Measurements from ENCODE around the gene DLK1. TPM values are rescaled to one million over a fixed set of nuclear protein-coding genes. Genes with fewer than 3 reads are reported as not detected.

Gene DLK1
- polyA plus RNA-seq, 1 of the 3 experiments (the other 2 are of a cell fraction), result 1.7 TPM

DNA sequence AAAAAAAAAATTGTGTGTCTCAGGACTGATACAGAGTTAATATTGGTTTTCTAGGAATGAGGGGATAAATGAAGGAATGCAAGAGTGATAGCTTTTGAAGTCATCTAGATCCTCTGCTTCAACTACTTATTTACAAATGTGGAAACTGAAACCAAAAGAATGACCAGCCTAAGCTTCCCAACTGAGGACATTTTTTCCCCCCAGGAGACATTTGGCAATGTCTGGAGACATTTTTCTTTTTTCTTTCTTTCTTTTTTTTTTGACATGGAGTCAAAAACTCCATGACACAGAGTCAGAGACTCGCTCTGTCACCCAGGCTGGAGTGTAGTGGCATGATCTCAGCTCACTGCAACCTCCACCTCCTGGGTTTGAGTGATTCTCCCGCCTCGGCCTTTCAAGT, 15.3 kb downstream of the DLK1 start:
- TF ChIP-seq, protein P1, sequence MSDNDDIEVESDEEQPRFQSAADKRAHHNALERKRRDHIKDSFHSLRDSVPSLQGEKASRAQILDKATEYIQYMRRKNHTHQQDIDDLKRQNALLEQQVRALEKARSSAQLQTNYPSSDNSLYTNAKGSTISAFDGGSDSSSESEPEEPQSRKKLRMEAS (IDR thresholded peaks at IDR 0.05; ENCODE audit: low read depth), result no peak
- no peak for TF ChIP-seq MEF2A (IDR thresholded peaks at IDR 0.05; ENCODE audit: borderline replicate concordance, low read depth)
- TF ChIP-seq RXRA (IDR thresholded peaks at IDR 0.05; ENCODE audit: borderline replicate concordance, low read depth), result no peak
- TF ChIP-seq, protein P2, sequence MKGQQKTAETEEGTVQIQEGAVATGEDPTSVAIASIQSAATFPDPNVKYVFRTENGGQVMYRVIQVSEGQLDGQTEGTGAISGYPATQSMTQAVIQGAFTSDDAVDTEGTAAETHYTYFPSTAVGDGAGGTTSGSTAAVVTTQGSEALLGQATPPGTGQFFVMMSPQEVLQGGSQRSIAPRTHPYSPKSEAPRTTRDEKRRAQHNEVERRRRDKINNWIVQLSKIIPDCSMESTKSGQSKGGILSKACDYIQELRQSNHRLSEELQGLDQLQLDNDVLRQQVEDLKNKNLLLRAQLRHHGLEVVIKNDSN (IDR thresholded peaks at IDR 0.05; ENCODE audit: borderline replicate concordance, low read depth), result no peak
- TF ChIP-seq SIN3A (IDR thresholded peaks at IDR 0.05; ENCODE audit: borderline replicate concordance, low read depth, low read length), result no peak
- TF ChIP-seq, protein P3, sequence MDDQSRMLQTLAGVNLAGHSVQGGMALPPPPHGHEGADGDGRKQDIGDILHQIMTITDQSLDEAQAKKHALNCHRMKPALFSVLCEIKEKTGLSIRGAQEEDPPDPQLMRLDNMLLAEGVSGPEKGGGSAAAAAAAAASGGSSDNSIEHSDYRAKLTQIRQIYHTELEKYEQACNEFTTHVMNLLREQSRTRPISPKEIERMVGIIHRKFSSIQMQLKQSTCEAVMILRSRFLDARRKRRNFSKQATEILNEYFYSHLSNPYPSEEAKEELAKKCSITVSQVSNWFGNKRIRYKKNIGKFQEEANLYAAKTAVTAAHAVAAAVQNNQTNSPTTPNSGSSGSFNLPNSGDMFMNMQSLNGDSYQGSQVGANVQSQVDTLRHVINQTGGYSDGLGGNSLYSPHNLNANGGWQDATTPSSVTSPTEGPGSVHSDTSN (IDR thresholded peaks at IDR 0.05), result no peak
- no peak for TF ChIP-seq MXI1 (IDR thresholded peaks at IDR 0.05; ENCODE audit: low read depth, low read length)
- TF ChIP-seq, protein P4, sequence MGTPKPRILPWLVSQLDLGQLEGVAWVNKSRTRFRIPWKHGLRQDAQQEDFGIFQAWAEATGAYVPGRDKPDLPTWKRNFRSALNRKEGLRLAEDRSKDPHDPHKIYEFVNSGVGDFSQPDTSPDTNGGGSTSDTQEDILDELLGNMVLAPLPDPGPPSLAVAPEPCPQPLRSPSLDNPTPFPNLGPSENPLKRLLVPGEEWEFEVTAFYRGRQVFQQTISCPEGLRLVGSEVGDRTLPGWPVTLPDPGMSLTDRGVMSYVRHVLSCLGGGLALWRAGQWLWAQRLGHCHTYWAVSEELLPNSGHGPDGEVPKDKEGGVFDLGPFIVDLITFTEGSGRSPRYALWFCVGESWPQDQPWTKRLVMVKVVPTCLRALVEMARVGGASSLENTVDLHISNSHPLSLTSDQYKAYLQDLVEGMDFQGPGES (IDR thresholded peaks at IDR 0.05; ENCODE audit: low read depth, low read length), result no peak
- Histone ChIP-seq H3K4me1 (ENCODE audit: control insufficient read depth in 1 of 2, insufficient read depth in 2 of 2, low read depth in 1 of 2, low read length in 1 of 2) (peaks cover 0 to 2% of the 10 kb centered on the region in 2 experiments; a peak in 1 of 4 replicates), H3K9ac (no peak overlapping the region), H3F3A (replicated peaks; ENCODE audit: insufficient read depth) (no peaks in the 10 kb centered on the region), H3K9me3 (no peaks in the 10 kb centered on the region), H4K20me1 (ENCODE audit: insufficient read depth) (no peaks in the 10 kb centered on the region), H3K36me3 (replicated peaks in 1 of 2; ENCODE audit: control insufficient read depth in 1 of 2, insufficient read depth in 2 of 2, low read length in 1 of 2) (no peaks in the 10 kb centered on the region), H2AFZ (ENCODE audit: low read depth) (no peak overlapping the region), H3K4me3 (ENCODE audit: low read depth in 2 of 2, low read length in 1 of 2) (no peak overlapping the region), H3K27me3 (ENCODE audit: insufficient read depth) (no peaks in the 10 kb centered on the region), H3K9me2 (no peaks in the 10 kb centered on the region), H3K79me2 (ENCODE audit: insufficient read depth) (no peaks in the 10 kb centered on the region), H3K27ac (ENCODE audit: low read depth in 2 of 2, low read length in 1 of 2) (no peak overlapping the region), H3K4me2 (no peak overlapping the region)
- 27% methylated on average over 3 of the region's 3 CpGs for WGBS (ENCODE audit: low lambda C conversion rate)
- ChIA-PET CTCF (interaction anchor here (0.9 kb wide), 1 partner anchor 9 kb away, joined by 3 read pairs; no protein-coding TSS in a partner anchor), POLR2A (no interaction called here)
- no peak for DNase-seq

DNA sequence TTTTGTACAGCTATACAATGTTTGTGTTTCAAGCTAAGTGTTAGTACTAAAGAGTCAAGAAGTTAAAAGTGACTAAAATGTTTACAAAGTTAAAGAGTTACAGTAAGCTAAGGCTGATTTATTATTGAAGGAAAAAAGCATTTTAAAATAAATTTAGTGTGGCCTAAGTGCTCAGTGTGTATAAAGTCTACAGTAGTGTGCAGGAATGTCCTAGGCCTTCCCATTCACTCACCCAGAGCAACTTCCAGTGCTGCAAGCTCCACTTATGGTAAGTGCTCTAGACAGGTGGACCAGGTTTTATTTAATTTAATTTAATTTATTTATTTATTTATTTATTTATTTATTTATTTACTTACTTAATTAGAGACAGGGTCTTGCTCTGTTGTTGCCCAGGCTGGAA, 19.6 kb downstream of the DLK1 start:
- CTCF ChIA-PET, result no interaction called here
- no peaks in the 10 kb centered on the region; a peak in 1 of 4 replicates for H3K4me1 ChIP-seq (ENCODE audit: control insufficient read depth in 1 of 2, insufficient read depth in 2 of 2, low read depth in 1 of 2, low read length in 1 of 2)
- no peak overlapping the region for H3K27ac ChIP-seq (ENCODE audit: low read depth in 2 of 2, low read length in 1 of 2)
- no peak for TF ChIP-seq YY1 (IDR thresholded peaks at IDR 0.05; ENCODE audit: low read depth)
- TF ChIP-seq CHD2 (IDR thresholded peaks at IDR 0.05; ENCODE audit: low read length, partially characterized antibody), result no peak
- TF ChIP-seq NFIC (IDR thresholded peaks at IDR 0.05; ENCODE audit: borderline replicate concordance), result no peak
- DNase-seq, result no peak
- no peaks in the 10 kb centered on the region for H3K36me3 ChIP-seq (replicated peaks in 1 of 2; ENCODE audit: control insufficient read depth in 1 of 2, insufficient read depth in 2 of 2, low read length in 1 of 2)
- H3K9me2 ChIP-seq, result no peaks in the 10 kb centered on the region
- H3K27me3 ChIP-seq (ENCODE audit: insufficient read depth), result no peaks in the 10 kb centered on the region
- H3F3A ChIP-seq (replicated peaks; ENCODE audit: insufficient read depth), result no peaks in the 10 kb centered on the region
- no peaks in the 10 kb centered on the region for H3K9me3 ChIP-seq
- POLR2A ChIA-PET, result no interaction called here
- H2AFZ ChIP-seq (ENCODE audit: low read depth), result no peak overlapping the region
- H4K20me1 ChIP-seq (ENCODE audit: insufficient read depth), result no peaks in the 10 kb centered on the region
- H3K4me2 ChIP-seq, result no peak overlapping the region
- H3K4me3 ChIP-seq (ENCODE audit: low read depth in 2 of 2, low read length in 1 of 2), result no peak overlapping the region
- no peaks in the 10 kb centered on the region for H3K79me2 ChIP-seq (ENCODE audit: insufficient read depth)
- H3K9ac ChIP-seq, result no peak overlapping the region

All from SK-N-SH (cell line).